BLaER1 treated with 17β-estradiol and CSF1 and Interleukin-3, amounts not matched to agents 10 nM and 100 nM (cell line): ENCODE data around the gene CPNE5.
A peak's percentile ranks its signal among the peaks of the same experiment; 100 is the strongest.

Experiments
- H3K27ac ChIP-seq, 11 experiments: shearing (Covaris generic); formaldehyde crosslinking; 2 replicates each; pipeline ENCODE4 v1.8.1; 2022
- H3K27me3 ChIP-seq, 11 experiments: shearing (Covaris generic); formaldehyde crosslinking; 2 replicates each; pipeline ENCODE4 v1.8.1; 2022
- H3K36me3 ChIP-seq, 11 experiments: shearing (Covaris generic); formaldehyde crosslinking; 2 replicates each; pipeline ENCODE4 v1.8.1; 2022
- H3K4me1 ChIP-seq, 10 experiments: shearing (Covaris generic); formaldehyde crosslinking; 2 replicates each; pipeline ENCODE4 v1.8.1; 2022
- H3K4me2 ChIP-seq, 11 experiments: shearing (Covaris generic); formaldehyde crosslinking; 2 replicates each; pipeline ENCODE4 v1.8.1; 2022
- H3K4me3 ChIP-seq, 10 experiments: shearing (Covaris generic); formaldehyde crosslinking; 2 replicates each; pipeline ENCODE4 v1.8.1; 2022
- H3K9ac ChIP-seq, 11 experiments: shearing (Covaris generic); formaldehyde crosslinking; 2 replicates each; pipeline ENCODE4 v1.8.1; 2022
- H3K9me3 ChIP-seq, 11 experiments: shearing (Covaris generic); formaldehyde crosslinking; replicated peaks in 1 of 11; 2 replicates each; pipeline ENCODE4 v1.8.1; 2022
- H4K20me1 ChIP-seq, 11 experiments: shearing (Covaris generic); formaldehyde crosslinking; 2 replicates each; pipeline ENCODE4 v1.8.1; 2022
- Cebpa-rat ChIP-seq, 11 experiments: shearing (Covaris generic); IDR thresholded peaks; 2 replicates each; pipeline ENCODE4 v1.8.1; 2022

The CPNE5 gene

GRCh38 chr6:36803482-36803881, 35.8 kb downstream of the CPNE5 start:
- no peaks in the 10 kb centered on the region for H3K36me3 ChIP-seq
- H3K4me1 ChIP-seq, result peaks cover 0 to 11% (median 5%) of the 10 kb centered on the region in 10 experiments; a peak in 7 of 20 replicates
- H3K4me3 ChIP-seq, result no peak overlapping the region
- no peak overlapping the region for H3K9ac ChIP-seq
- H3K9me3 ChIP-seq, result no peaks in the 10 kb centered on the region
- H3K27ac ChIP-seq, result no peak overlapping the region
- no peak overlapping the region for H3K4me2 ChIP-seq
- no peak for TF ChIP-seq Cebpa-rat (IDR thresholded peaks at IDR 0.05)
- no peaks in the 10 kb centered on the region for H3K27me3 ChIP-seq
- H4K20me1 ChIP-seq, result no peaks in the 10 kb centered on the region; a peak in 1 of 22 replicates

DNA sequence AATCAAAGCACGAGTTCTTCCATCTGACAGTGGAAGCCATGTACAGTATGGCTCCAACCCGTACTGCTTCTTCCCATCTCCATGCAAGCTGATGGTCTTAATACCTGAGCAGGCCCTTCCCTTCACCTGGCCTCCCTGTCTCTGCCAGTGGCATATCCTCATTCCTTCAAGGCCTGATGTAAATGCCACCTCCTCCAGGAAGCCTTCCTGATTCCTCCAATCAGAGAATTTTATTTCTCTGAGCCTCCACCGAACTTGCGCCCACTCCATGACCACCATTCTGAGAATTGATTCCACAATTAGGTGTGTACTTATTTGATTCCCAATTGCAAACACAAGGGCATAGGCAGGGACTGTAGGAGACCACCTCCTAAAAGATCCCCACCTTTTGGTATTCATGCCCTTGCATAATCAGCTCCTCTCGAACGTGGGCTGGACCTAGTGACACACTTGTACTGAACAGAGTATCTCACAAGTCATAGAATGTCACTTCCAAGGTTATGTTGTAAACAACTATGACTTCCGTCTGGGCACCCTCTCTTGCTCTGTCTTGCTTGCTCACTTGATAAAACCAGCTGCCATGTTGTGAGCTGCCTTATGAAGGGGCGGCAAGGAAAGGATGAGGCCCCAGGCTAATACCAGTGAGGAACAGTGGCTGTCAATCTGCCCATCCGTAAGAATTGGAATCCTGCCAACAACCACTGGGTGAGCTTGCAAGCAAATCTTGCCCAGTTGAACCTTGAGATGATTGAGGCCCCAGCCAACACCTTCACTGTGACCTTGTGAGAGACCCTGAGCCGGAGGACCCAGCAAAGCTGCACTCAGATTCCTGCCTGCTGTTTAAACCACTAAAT, 38.8 kb downstream of the CPNE5 start:
- Histone ChIP-seq H4K20me1 (no peaks in the 10 kb centered on the region), H3K4me2 (no peak overlapping the region), H3K36me3 (no peaks in the 10 kb centered on the region), H3K27ac (no peak overlapping the region), H3K9ac (no peak overlapping the region), H3K27me3 (no peaks in the 10 kb centered on the region), H3K9me3 (no peaks in the 10 kb centered on the region), H3K4me3 (no peak overlapping the region), H3K4me1 (peaks cover 0 to 17% (median 3%) of the 10 kb centered on the region in 10 experiments; a peak in 7 of 20 replicates)
- no peak for TF ChIP-seq Cebpa-rat (IDR thresholded peaks at IDR 0.05)

- Histone ChIP-seq H3K27me3 (no peaks in the 10 kb centered on the region), H3K9ac (no peak overlapping the region), H3K9me3 (no peaks in the 10 kb centered on the region), H4K20me1 (no peaks in the 10 kb centered on the region; a peak in 1 of 22 replicates), H3K4me1 (peaks cover under 1 to 18% (median 5%) of the 10 kb centered on the region in 10 experiments; a peak in 15 of 20 replicates), H3K36me3 (no peaks in the 10 kb centered on the region), H3K27ac (no peak overlapping the region), H3K4me3 (no peak overlapping the region), H3K4me2 (no peak overlapping the region)
- no peak for TF ChIP-seq Cebpa-rat (IDR thresholded peaks at IDR 0.05)
Observed at GRCh38 chr6:36798852-36799251, 40.4 kb downstream of the CPNE5 start.

DNA sequence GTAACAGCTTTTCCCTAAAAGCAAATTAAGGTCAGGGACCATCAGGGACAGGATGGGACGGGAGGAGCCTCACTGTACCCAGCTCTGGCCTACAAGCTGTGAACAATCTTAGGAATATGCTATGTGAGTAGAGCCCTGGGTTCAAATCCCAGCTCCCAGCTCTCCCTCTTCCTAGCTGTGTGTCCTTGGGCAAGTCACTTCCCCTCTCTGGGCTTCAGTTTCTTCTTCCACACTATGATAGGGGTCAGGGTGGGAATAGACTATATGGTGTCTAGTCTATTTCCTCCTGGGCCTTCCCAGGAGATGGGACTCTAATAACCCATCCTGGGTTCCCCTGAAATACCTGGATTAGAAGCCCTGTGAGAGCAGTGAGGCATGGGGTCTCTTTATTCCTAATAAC, 41.6 kb downstream of the CPNE5 start:
- no peak for TF ChIP-seq Cebpa-rat (IDR thresholded peaks at IDR 0.05)
- H3K9me3 ChIP-seq, result no peaks in the 10 kb centered on the region
- H4K20me1 ChIP-seq, result no peaks in the 10 kb centered on the region; a peak in 2 of 22 replicates
- H3K4me2 ChIP-seq, result 0 out of 22 replicates have a peak overlapping the region, but pooled peaks of 2 of the 11 experiments have one; percentile 4 to 10
- peaks cover 4 to 22% (median 10%) of the 10 kb centered on the region in 10 experiments; a peak in 15 of 20 replicates for H3K4me1 ChIP-seq
- no peak overlapping the region for H3K4me3 ChIP-seq
- H3K36me3 ChIP-seq, result no peaks in the 10 kb centered on the region
- H3K27ac ChIP-seq, result no peak overlapping the region
- H3K9ac ChIP-seq, result no peak overlapping the region
- H3K27me3 ChIP-seq, result peaks cover 0 to 4% (median 0%) of the 10 kb centered on the region in 11 experiments; a peak in 2 of 22 replicates

DNA sequence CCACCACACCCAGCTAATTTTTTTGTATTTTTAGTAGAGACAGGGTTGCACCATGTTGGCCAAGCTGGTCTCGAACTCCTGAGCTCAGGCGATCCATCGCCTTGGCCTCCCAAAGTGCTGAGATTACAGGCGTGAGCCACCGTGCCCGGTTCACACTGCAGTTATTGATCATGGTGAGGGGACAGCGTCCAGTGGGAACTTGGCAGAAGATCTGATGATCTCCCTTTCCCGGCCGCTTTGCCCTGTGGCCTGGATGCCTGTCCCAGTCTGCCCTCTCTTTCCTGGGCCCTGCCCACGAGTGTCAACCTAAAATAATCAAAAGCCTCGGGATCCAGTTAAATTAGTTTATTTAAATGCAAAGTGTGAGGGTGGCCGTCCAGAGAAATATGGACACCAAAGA, 42.2 kb downstream of the CPNE5 start:
- peaks cover 0 to 4% (median 0%) of the 10 kb centered on the region in 11 experiments; a peak in 2 of 22 replicates for H3K27me3 ChIP-seq
- no peak for TF ChIP-seq Cebpa-rat (IDR thresholded peaks at IDR 0.05)
- no peak overlapping the region for H3K4me3 ChIP-seq
- no peaks in the 10 kb centered on the region for H3K36me3 ChIP-seq
- H3K27ac ChIP-seq, result no peak overlapping the region
- no peak overlapping the region for H3K4me2 ChIP-seq
- no peaks in the 10 kb centered on the region for H3K9me3 ChIP-seq
- H3K4me1 ChIP-seq, result peaks cover 4 to 22% (median 10%) of the 10 kb centered on the region in 10 experiments; a peak in 15 of 20 replicates
- H3K9ac ChIP-seq, result no peak overlapping the region
- H4K20me1 ChIP-seq, result no peaks in the 10 kb centered on the region; a peak in 2 of 22 replicates

DNA sequence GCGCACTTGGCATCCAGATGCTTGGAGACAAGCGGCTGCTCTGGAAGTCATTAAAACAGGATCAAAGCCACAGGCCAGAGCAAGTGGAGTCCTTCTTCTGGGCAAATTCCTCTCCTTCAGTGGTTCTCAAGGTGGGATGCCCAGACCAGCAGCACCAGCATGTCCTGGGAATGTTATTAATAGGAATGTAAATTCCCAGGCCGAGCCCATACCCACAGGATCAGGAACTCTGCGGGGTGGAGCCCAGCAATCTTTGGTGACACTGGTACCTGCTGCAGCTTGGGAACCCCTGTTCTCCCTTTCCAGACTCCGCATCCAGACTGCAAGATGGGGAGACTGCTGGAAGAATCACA, 44.6 kb downstream of the CPNE5 start:
- Histone ChIP-seq H4K20me1 (no peaks in the 10 kb centered on the region; a peak in 3 of 22 replicates), H3K4me2 (peak overlapping the region in 3 of 11 experiments; percentile 44 to 47 (median 45); a peak in 1 of 22 replicates), H3K27ac (no peak overlapping the region), H3K4me1 (peaks cover 4 to 22% (median 10%) of the 10 kb centered on the region in 10 experiments; a peak in 15 of 20 replicates), H3K36me3 (no peaks in the 10 kb centered on the region), H3K27me3 (peaks cover 0 to 4% (median 0%) of the 10 kb centered on the region in 11 experiments; a peak in 2 of 22 replicates), H3K9ac (no peak overlapping the region), H3K4me3 (no peak overlapping the region), H3K9me3 (no peaks in the 10 kb centered on the region)
- no peak for TF ChIP-seq Cebpa-rat (IDR thresholded peaks at IDR 0.05)

DNA sequence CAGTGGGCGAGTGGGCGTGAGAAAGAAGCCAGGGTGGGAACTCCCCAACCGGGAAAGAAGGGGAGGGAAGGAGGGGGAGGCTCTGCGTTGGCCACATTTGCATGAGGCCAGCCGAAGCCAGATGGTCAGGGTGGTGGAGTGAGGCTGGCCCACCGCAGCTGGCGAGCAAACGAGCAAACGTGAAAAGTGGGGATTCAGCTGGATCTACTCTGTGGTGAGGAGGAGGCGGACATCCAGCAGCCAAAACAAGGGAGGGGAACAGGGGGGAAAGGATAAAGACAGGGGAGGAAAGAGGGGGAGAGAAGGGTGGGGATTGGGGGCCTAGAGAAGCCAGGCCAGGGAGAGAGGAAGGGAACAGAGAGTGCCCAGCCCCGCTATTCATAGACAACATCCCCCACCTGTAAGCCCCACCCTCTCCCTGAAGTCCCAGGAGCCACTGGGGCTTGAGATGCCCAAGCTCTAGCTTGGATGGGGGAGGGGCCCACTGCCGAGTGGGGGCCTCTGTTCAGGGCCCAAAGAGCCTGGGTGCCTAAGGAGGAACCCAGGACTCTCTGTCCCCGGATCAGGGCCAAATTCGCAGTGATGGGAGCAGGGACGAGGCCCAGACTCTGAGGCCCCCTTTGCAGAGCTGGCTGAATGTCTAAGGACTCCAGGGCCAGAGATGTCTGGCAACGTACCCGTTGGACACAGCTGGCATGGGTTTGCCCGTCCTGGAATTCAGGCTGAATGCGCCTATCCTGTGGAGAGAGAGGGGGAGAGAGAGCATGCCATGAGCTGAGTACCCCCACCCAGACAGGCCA, 45.1 kb downstream of the CPNE5 start:
- Histone ChIP-seq H4K20me1 (no peaks in the 10 kb centered on the region; a peak in 3 of 22 replicates), H3K4me1 (peaks cover 5 to 22% (median 11%) of the 10 kb centered on the region in 10 experiments; a peak in 18 of 20 replicates), H3K9ac (0 out of 22 replicates have a peak overlapping the region, but pooled peaks of 1 of the 11 experiments have one; percentile 17), H3K27ac (no peak overlapping the region), H3K27me3 (peaks cover 0 to 4% (median 0%) of the 10 kb centered on the region in 11 experiments; a peak in 2 of 22 replicates), H3K4me2 (peak overlapping the region; percentile 27 to 49 (median 42); a peak in 20 of 22 replicates), H3K9me3 (no peaks in the 10 kb centered on the region), H3K36me3 (no peaks in the 10 kb centered on the region), H3K4me3 (no peak overlapping the region)
- TF ChIP-seq Cebpa-rat (IDR thresholded peaks at IDR 0.05), result no peak

DNA sequence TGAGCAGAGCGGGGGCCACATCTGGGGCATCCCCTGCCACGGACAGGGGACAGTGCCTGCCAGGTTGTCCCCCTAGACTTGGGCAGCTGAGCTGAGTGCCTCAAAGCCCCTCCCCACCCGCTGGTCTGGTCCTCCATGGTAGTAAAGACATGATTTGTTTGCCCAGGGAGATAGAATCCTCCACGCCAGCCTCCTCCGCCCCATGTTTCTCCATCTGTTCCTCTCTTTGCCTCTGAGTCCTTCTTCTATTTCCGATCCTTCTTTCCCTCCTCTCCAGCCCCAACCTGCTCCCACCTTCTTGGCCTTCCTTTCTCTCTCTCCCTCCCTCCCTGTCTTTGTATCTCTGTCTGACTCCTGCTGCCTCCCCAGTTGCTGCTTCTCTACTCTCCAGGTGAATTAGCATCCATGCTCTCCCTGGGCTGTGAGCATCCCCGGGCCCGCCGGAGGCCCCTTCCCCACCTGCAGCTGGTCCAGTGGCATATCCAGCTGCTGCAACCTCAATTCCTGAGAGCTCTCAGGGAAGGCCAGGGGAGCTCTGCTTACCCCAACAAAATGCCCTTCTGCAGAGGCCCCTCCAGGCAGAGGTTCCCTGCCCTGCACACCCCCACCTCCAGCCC, 45.8 kb downstream of the CPNE5 start:
- no peak overlapping the region for H3K27ac ChIP-seq
- H3K27me3 ChIP-seq, result peaks cover 0 to 4% (median 0%) of the 10 kb centered on the region in 11 experiments; a peak in 2 of 22 replicates
- peak overlapping the region; percentile 27 to 49 (median 42); a peak in 20 of 22 replicates for H3K4me2 ChIP-seq
- no peaks in the 10 kb centered on the region; a peak in 3 of 22 replicates for H4K20me1 ChIP-seq
- H3K9me3 ChIP-seq, result no peaks in the 10 kb centered on the region
- H3K4me1 ChIP-seq, result peaks cover 9 to 22% (median 15%) of the 10 kb centered on the region in 10 experiments; a peak in 18 of 20 replicates
- H3K4me3 ChIP-seq, result no peak overlapping the region
- 0 out of 22 replicates have a peak overlapping the region, but pooled peaks of 1 of the 11 experiments have one; percentile 17 for H3K9ac ChIP-seq
- no peaks in the 10 kb centered on the region for H3K36me3 ChIP-seq
- no peak for TF ChIP-seq Cebpa-rat (IDR thresholded peaks at IDR 0.05)
